HS-27A (cell line): Measurements from ENCODE around the gene MEPE.

Source experiments
- DNase-seq: peaks from one replicate; pipeline ENCODE4 v3.0.0-alpha.2; 2012; ENCODE audit warnings: low read depth, missing footprints

The MEPE gene

GRCh38 chr4:87840149-87840548, 7.4 kb downstream of the MEPE start:
- DNase-seq = no peak

DNA sequence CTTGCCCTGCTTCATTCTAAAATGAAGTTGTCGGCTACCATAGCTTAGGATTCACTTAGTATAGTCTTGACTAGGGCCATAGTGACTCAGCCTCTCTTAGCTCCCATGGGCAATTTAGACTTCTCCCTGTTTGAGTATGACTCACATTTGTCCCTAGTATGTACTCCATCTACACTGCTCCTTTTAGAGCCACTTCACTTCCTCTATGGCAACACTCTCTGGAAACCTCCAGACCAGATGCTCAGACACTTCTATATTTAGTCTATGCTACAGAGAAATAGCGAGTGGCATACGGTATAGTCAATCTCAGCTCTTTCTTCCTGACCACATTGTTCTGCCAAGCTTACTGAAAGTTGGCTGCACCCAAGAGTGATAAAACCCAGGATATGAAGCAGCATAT, 11.2 kb downstream of the MEPE start:
- DNase-seq = peak; percentile 66

GRCh38 chr4:87844452-87844851, 11.7 kb downstream of the MEPE start:
- no peak for DNase-seq

DNA sequence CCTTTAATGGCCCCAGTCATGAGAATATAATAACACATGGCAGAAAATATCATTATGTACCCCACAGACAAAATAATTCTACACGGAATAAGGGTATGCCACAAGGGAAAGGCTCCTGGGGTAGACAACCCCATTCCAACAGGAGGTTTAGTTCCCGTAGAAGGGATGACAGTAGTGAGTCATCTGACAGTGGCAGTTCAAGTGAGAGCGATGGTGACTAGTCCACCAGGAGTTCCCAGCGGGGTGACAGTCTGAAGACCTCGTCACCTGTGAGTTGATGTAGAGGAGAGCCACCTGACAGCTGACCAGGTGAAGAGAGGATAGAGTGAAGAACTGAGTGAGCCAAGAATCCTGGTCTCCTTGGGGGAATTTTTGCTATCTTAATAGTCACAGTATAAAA, 13.5 kb downstream of the MEPE start:
- no peak for DNase-seq

DNA sequence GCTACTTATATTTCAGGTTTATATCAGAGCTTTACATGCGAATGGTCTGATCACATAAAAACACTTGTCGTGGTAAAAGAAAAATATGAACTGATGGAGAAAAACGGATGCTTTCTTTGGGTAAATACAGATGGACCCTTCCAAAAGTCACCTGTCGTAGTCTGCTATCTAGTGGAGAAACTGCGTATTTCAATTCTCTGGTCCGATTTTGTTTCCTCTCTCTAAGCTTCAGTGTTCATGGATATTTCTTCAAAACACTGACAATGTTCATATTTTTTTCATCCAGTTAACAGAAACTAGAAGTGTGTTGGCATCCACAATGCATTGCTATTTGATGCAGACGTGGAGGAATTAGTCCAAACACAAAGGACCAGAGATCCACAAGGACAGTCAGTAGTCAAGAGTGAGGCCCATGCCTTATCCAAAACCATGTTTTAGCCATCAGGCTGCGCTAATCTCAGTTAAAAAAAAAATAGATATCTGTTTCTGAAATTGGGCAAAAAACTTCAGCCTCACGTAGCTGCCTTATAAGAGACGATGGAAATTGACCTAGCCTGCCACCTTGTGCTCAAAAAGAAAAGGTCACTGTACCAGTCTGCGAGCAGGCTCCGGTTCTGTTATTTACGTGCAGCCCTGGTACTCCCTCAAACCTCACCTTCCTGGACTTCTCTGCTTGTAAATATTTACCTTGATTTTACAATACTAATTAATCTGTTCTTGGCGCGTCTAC, 16.0 kb downstream of the MEPE start:
- DNase-seq = no peak

- no peak for DNase-seq
These were observed 16.8 kb downstream of the MEPE start for GRCh38 chr4:87849612-87850011.

DNA sequence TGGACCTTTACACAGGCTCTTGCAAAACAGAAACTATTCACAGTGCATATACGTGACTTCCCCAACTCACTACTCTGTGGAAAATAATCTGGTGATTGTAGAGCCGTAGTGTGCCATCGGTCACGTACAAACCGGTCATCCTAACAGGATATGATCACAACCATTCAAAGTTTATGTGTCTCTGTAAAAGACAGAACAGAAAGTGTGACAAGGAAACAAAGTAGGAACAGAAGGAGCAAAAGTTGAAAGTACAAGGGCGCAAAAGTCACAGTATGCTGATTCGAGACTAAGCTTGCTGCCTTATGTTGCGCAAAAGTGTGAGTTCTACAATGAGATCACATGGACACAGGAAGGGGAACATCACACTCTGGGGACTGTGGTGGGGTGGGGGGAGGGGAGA, 18.6 kb downstream of the MEPE start:
- DNase-seq = no peak

GRCh38 chr4:87851953-87852352, 19.2 kb downstream of the MEPE start:
- DNase-seq = no peak

GRCh38 chr4:87853108-87853507, 20.3 kb downstream of the MEPE start:
- DNase-seq = no peak

DNA sequence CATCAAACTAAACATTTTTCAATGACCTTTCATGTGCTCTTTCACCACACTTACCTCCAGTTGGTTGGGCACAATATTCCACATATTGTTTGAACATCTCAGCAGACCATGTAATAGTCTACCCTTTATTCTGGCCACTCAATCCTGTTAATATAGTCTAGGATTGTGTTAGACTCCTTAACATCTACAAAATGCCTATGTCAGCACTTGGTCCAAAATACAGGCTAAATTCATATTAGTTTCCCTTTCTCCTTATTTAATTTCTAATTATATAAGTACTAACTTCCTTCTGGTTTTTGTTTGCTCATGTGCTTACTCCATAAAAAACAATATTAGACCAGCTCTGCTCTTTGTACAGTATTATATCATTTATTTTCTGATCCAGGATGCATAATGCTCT, 21.1 kb downstream of the MEPE start:
- no peak for DNase-seq

- no peak for DNase-seq
These were observed 22.8 kb downstream of the MEPE start for GRCh38 chr4:87855559-87855958.

DNA sequence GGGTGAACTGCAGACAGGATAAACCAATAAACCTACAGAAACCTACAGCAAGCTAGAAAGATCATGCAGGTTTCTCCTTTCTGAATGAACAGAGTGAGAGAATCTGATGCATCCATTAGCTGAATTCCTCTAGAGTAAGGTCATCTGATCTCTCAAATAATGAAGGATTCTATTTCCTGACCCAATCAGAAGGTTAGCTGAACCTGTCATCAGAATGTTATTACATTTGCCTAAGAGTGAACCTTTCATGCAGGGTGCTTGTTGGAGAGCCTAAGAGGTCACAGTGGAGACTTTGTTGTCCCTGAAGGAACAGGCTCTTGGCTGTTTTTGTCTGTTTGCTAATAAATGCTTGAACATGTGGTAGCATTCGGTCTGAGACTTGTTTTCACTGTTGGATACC, 24.0 kb downstream of the MEPE start:
- no peak for DNase-seq

- DNase-seq = no peak
These were observed 25.0 kb downstream of the MEPE start for GRCh38 chr4:87857789-87858188.

DNA sequence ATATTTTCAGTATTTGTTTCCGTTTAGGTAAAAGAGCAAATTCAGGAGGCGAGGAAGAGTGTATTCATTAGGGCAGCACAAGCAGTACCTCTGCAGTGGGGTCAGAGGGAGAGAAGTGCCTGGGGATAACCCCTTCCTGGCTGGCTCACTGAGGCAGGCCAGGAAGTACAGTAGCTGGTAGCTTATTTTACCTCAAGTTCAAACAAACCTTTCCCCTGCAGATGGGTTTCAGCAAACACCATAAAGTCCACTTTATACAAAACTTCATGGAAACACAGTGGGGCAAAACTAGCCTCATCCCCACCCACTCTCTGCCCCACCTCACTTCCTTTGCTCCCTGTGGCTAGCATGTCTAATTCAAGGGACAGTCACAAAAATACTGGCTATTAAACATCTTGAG, 29.5 kb downstream of the MEPE start:
- DNase-seq = no peak

- no peak for DNase-seq
These were observed 30.7 kb downstream of the MEPE start for GRCh38 chr4:87863486-87863885.

DNA sequence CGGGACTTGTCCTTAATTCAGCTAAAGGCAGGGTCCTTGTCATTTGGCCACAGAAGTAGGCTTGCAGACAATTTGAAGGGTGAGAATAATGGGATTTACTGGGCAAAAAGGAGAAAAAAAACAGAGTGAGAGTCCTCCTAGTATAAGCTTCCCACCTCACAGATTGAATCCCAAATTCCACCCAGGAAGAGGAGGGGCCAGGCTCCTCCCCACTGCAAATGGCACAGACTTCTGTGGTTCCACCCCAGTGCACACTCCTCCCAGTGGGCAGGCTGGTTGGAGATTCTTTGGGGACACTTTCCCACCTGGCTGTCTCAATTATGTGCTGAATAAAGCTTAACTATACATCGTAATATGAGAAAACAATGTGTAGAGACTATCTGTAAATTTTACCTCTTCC, 31.6 kb downstream of the MEPE start:
- no peak for DNase-seq

GRCh38 chr4:87865288-87865687, 32.5 kb downstream of the MEPE start:
- DNase-seq = no peak

GRCh38 chr4:87865960-87866598, 33.3 kb downstream of the MEPE start:
- no peak for DNase-seq

- DNase-seq = no peak
These were observed 35.8 kb downstream of the MEPE start for GRCh38 chr4:87868522-87868921.

GRCh38 chr4:87872028-87872427, 39.3 kb downstream of the MEPE start:
- DNase-seq = no peak

- DNase-seq = no peak
These were observed 42.4 kb downstream of the MEPE start for GRCh38 chr4:87875191-87875590.

DNA sequence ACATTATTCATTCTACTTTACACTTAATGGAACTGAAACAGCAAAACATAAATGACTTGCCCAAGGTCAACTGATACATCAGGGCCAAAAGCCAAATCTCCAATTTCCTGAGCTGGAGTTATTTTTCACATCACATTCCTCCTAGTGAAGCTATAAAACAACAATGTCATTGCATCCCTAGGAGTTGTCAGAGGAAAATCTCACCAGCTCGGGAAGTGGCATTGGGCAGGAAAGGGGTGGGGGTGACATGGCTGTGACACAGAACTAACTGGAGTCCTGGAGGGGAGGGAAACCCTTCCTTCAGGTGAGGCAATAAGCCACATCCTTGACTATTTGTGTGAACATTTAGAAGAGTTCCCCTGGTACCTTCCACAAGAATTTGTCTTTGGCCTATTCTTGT, 47.3 kb downstream of the MEPE start:
- no peak for DNase-seq

GRCh38 chr4:87881115-87881514, 48.3 kb downstream of the MEPE start:
- no peak for DNase-seq

GRCh38 chr4:87882321-87882720, 49.6 kb downstream of the MEPE start:
- DNase-seq = no peak
